SHP77 (cell line): ENCODE data around the gene EFCAB10.
A peak's percentile ranks its signal among the peaks of the same experiment; 100 is the strongest.
"Not testable (repeated sequence)": the region's sequence is repeated elsewhere in the genome, so short reads cannot be mapped to it uniquely, and the experiment has no call there.

Source experiments
- DNase-seq, 2 experiments: peaks; one replicate each; lab custom pipeline; 2025; lab: John Stamatoyannopoulos, UW

EFCAB10 gene

GRCh38 chr7:105599080-105599479 lies 17.8 kb upstream of the EFCAB10 start:
- not testable (repeated sequence) for DNase-seq

DNA sequence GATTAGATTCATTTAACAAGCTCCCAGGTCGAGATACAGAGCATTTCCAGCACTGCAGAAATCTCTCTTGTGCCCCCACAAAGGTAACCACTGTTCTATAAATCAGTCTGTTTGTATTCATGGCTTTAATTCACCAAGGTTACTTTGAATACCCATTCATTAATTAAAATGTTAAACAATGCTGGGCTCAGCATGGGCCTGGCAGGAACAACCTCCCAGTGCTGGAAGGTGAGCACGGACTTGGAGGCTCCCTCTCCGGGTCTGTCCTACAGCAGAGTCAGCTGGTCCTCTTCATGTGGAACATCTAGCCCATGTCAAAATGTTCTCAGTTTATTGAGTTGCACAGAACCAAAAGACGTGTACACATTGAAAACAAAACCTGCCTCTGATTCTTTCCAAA lies 15.6 kb upstream of the EFCAB10 start:
- DNase-seq, result no peak

- DNase-seq, result peak; percentile 34 to 61
These were observed 12.7 kb upstream of the EFCAB10 start for GRCh38 chr7:105594034-105594433.

GRCh38 chr7:105591522-105591921 lies 10.2 kb upstream of the EFCAB10 start:
- DNase-seq, result no peak

DNA sequence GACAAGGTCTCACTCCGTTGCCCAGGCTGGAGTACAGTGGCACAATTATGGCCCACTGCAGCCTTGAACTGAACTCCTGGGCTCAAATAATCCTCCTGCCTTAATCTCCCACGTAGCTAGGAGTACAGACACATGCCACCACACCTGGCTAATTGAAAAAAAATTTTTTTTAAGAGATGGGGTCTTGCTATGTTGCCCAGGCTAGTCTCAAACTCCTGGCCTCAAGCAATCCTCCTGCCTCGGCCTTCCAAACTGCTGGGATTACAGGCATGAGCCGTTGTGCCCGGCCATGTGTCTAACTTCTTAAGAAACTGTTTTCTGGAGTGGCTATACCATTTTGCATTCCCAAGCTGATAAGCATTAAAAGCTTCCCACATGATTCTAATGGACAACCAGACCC lies 9.5 kb upstream of the EFCAB10 start:
- DNase-seq, result no peak

DNA sequence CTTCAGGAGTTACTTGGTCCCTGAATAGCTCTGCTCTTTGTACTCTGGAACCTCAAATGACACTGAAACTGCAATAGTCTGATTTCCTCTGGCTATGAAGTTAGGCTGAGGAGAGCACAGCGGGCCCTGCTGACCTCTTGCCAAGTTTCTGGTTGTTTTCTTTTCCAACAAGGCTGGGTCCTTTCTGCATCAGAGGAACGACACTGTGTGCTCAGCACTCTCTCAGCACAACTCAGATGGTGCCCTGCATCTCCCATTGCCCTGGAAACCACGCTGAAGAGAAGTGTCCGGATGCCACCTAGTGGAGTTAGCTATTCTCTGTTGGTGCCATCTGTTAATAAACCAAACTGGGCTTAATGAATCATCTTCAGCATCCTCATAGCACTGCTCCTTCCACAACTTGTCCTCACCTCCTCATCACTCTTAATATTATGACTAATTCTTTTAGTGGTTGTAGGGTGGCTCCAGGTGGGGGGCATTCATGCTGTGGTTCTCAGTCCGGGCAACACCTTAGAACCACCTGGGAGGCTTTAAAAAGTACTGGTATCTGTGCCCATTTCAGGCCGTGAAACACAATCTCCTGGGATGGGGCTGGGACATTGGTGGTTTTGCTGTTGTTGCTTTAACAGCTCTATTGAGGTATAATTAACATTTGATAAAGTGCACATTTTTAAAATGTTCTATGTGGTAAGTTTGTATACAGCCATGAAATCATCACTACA lies 8.2 kb upstream of the EFCAB10 start:
- DNase-seq, result peak; percentile 71 to 80

- DNase-seq, result no peak
These were observed 6.8 kb upstream of the EFCAB10 start for GRCh38 chr7:105587909-105588635.

DNA sequence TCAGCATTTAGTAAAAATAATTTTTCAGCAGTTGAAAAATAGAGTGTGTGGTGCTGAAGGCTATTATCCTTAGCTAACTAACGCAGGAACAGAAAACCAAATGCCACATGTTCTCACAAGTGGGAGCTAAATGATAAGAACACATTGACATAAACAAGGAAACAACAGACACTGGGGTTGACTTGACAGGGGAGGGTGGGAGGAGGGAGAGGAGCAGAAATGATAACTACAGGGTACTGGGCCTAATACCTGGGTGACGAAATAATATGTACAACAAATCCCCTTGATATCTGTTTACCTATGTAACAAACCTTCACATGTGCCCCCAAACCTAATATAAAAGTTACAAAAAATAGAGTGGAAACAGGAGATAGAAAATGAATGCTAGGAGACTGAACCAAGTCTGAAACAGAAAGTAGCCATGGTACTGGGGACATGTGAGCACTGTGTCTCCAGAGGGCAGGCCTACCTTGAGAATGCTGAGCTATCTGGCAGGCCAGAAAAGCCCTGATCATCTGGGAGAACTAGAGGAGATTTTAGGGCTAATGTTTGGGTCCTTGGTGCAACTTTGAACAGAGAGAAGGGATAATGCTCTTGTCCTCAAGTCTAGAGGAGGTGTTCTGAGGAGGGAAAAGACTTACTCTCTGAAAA lies 4.7 kb upstream of the EFCAB10 start:
- DNase-seq, result no peak

GRCh38 chr7:105584165-105584564 lies 2.9 kb upstream of the EFCAB10 start:
- no peak for DNase-seq

- no peak for DNase-seq
These were observed 1.8 kb upstream of the EFCAB10 start for GRCh38 chr7:105583061-105583460.

GRCh38 chr7:105580022-105580740 lies 1.1 kb downstream of the EFCAB10 start:
- peak in 1 of 2 experiments; percentile 39 for DNase-seq

DNA sequence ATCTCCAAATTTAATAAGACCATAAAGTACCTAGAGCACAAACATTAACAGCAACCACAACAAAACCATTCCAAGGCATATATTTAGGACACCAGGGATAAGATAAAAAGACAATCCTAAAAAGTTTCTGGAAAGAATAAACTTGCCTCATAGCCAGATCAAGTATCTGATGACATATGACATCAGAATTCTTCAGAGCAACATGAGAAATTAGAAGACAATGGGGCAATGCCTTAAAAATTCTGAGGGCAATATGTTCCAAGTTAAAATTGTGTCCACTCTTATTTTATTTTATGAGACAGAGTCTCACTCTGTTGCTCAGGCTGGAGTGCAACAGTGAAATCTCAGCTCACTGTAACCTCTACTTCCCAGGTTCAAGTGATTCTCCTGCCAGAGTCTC lies 2.8 kb downstream of the EFCAB10 start:
- no peak for DNase-seq

DNA sequence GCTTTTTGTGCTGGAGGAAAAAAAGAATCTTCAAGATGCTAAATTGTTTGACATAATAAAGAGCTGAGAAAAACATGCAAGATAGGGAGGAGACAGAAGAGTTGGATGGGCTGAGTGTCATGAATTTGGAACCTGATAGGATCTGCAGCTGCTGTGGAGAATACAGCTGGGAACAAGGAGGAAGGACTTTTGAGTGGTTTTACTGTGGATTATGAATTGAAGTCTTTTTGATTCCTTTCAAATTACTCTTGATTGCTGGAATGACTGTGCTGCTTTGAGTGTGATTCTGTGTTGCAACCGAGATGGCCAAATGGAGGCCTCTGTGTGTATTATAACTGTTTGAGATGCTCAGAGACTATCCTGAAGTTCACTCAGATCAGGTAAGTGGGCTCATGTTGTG lies 4.0 kb downstream of the EFCAB10 start:
- no peak for DNase-seq

GRCh38 chr7:105571891-105572290 lies 9.4 kb downstream of the EFCAB10 start:
- no peak for DNase-seq

DNA sequence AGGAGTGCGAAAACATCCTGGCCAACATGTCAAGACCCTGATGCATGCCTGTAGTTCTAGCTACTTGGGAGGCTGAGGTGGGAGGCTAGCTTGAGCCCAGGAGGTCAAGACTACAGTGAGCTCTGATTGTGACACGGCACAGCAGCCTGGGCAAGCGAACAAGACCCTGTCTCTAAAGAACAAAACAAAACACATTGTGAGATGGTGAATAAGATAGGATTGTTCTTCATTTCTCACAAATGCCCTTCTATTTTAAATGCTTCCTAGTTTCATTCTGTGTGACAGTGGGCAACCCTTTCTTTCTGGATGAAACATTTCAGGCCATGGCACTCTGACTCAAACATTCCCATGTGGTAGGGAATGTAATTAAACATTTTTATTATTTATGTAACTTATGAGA lies 13.5 kb downstream of the EFCAB10 start:
- no peak for DNase-seq

- DNase-seq, result no peak
These were observed 14.3 kb downstream of the EFCAB10 start for GRCh38 chr7:105567024-105567423.

- DNase-seq, result no peak
These were observed 16.1 kb downstream of the EFCAB10 start for GRCh38 chr7:105565190-105565589.

GRCh38 chr7:105559926-105560325 lies 21.4 kb downstream of the EFCAB10 start:
- no peak for DNase-seq

- no peak for DNase-seq
These were observed 43.0 kb downstream of the EFCAB10 start for GRCh38 chr7:105538339-105538738.

GRCh38 chr7:105532709-105533460 lies 48.4 kb downstream of the EFCAB10 start:
- DNase-seq, result no peak

DNA sequence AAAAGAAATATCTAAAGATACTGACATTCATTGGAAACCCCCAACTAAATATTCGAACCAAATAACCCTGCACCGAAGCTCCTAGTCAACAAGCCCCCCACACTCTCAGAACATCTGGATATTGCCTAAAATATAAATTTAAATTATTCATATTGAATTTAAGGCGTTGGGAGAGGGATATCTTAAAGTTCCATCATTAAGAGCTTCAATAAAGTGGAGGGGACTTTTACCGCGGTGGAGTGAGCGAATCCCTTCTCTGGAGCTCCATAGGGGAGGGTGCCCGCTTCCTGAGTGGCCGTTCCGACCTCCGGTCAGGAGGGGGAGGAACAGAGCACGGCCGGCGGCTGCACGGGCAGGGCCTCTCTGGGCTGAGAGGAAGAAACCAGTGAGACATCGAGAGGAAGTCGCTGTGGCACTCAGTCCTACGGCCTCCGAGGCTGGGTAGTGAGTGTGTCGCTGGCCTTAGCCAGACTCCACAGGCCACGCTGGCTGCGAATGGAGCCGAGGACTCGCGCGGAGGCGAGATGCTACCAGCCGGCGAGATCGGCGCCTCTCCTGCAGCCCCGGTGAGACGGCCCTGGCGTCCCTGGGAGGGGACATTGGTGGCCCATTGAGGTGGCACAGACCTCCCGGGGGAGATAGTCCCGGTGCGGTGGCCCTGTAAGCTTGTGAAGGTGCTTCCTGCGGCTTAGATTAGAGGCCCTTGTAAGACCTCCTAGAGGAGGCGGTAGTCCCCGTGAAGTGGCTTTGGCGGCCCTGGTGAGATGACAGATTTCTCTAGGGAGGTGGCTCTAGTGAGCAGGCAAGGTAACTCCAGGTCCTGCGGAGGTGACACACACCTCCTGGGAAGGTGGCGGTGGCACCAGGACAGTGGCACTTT lies 49.3 kb downstream of the EFCAB10 start, which contains the start of gene RINT1:
RINT1 (plus strand) TSS at position 410 of the 880 bp plus-strand sequence; CDS start at position 525, 115 bp downstream.
- DNase-seq, result peak; percentile 83 to 84
